ENCODE measurements around the gene NXPE4.
"Not testable (repeated sequence)": the region's sequence is repeated elsewhere in the genome, so short reads cannot be mapped to it uniquely, and the experiment has no call there.

Gene NXPE4

DNA sequence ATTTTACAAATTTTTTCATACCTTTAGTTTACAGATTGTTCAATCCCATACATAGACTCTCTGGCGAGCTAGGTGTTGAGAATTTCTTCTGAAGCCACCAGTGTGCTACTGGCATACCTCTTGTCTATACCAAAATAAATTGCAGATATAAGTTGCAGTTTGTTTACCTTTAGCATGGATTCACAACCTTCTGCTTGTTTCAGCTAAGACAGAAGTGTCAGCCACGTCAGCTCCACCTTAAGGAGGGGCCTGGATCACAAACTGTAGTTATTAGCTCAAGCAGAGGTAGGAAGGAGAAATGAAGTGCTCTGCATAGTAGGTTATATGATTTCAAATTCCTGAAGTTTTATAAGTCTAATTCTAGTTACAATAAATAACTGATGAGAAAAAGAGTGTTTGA is at the start of gene NXPE4:
Gene NXPE4 (minus strand): TSS at position 216 of the 400 bp plus-strand sequence. CDS start 1,027 bp downstream, outside the sequence.
- DNase-seq, result no peak

DNA sequence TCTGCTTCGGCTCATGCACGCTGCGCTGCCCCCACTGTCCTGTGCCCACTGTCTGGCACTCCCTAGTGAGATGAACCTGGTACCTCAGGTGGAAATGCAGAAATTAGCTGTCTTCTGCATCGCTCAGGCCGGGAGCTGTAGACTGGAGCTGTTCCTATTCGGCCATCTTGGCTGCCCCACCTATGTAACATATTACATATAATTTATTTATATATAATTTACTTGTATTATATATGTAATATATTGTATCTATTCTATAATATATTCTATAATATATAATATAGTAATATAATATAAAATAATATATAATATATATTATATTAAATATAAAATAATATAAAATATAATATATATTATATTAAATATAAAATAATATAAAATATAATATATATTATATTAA is 43.9 kb upstream of the NXPE4 start:
- not testable (repeated sequence) for DNase-seq

DNA sequence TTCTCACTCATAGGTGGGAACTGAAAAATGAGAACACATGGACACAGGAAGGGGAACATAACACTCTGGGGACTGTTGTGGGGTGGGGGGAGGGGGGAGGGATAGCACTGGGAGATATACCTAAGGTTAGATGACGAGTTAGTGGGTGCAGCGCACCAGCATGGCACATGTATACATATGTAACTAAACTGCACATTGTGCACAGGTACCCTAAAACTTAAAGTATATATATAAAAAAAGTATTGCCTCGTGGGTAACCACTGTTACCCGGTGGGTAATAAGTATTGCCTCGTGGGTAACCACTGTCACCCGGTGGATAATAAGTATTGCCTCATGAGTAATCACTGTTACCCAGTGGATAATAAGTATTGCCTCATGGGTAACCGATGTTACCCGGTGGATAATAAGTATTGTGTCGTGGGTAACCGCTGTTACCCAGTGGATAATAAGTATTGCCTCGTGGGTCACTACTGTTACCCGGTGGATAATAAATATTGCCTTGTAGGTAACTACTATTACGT is 35.9 kb upstream of the NXPE4 start:
- not testable (repeated sequence) for DNase-seq

- no peak for DNase-seq
Observed at GRCh38 chr11:114625294-114625693, 29.7 kb upstream of the NXPE4 start.

GRCh38 chr11:114624455-114625207 is 29.0 kb upstream of the NXPE4 start:
- DNase-seq, result no peak

- no peak for DNase-seq
Observed at GRCh38 chr11:114623720-114624119, 28.1 kb upstream of the NXPE4 start.

DNA sequence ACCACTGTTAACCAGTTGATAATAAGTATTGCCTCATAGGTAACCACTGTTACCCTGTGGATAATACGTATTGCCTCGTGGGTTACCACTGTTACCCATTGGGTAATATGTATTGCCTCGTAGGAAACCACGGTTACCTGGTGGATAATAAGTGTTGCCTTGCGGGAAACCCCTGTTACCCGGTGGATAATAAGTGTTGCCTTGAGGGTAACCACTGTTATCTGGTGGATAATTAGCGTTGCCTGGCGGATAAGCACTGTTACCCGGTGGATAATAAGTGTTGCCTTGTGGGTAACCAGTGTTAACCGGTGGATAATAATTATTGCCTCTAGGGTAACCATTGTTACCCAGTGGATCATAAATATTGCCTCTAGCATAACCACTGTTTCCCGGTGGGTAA is 27.3 kb upstream of the NXPE4 start:
- DNase-seq, result no peak

DNA sequence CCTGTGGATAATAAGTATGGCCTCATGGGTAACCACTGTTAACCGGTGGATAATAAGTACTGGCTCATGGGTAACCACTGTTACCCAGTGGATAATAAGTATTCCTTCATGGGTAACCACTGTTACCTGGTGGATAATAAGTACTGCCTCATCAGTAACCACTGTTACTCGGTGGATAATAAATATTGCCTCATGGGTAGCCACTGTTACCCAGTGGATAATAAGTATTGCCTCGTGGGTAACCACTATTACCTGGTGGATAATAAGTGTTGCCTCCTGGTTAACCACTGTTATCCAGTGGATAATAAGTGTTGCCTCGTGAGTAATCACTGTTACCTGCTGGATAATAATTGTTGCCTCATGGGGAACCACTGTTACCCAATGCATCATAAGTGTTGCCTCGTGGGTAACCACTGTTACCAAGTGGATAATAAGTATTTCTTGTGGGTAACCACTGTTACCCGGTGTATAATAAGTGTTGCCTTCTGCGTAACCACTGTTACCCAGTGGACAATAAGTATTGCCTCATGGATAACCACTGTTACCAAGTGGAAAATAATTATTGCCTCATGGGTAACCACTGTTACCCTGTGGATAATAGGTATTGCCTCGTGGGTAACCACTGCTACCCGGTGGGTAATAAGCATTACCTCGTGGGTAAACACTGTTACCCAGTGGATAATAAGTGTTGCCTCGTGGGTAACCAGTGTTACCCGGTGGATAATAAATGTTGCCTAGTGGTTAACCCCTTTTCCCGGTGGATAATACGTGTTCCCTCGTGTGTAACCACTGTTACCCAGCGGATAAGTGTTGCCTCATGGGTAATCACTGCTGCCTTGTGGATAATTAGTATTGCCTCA is 26.6 kb upstream of the NXPE4 start:
- no peak for DNase-seq

- no peak for DNase-seq
Observed at GRCh38 chr11:114621072-114621471, 25.5 kb upstream of the NXPE4 start.

DNA sequence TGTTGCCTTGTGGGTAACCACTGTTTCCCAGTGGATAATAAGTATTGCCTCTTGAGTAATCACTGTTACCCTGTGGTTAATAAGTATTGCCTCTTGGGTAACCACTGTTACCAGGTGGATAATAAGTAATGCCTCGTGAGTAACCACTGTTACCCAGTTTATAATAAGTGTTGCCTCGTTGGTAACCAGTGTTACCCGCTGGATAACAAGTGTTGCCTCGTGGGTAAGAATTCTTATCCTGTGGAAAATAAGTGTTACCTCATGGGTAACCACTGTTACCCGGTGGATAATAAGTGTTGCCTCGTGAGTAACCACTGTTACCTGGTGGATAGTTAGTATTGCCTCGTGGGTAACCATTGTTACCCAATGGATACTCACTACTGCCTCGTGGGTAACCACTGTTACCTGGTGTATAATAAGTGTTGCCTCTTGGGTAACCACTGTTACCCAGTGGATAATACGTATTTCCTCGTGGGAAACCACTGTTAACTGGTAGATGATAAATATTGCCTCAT is 24.1 kb upstream of the NXPE4 start:
- DNase-seq, result no peak

DNA sequence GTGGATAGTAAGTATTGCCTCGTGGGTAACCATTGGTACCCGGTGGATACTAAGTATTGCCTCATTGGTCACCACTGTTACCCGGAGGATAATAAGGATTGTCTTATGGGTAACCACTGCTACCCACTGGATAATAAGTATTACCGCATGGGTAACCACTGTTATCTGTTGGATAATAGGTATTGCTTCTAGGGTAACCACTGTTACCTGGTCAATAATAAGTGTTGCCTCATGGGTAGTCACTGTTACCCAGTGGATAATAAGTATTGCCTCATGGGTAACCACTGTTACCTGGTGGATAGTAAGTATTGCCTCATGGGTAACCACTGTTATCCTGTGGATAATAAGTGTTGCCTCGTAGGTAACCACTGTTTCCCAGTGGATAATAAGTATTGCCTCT is 22.6 kb upstream of the NXPE4 start:
- DNase-seq, result no peak

DNA sequence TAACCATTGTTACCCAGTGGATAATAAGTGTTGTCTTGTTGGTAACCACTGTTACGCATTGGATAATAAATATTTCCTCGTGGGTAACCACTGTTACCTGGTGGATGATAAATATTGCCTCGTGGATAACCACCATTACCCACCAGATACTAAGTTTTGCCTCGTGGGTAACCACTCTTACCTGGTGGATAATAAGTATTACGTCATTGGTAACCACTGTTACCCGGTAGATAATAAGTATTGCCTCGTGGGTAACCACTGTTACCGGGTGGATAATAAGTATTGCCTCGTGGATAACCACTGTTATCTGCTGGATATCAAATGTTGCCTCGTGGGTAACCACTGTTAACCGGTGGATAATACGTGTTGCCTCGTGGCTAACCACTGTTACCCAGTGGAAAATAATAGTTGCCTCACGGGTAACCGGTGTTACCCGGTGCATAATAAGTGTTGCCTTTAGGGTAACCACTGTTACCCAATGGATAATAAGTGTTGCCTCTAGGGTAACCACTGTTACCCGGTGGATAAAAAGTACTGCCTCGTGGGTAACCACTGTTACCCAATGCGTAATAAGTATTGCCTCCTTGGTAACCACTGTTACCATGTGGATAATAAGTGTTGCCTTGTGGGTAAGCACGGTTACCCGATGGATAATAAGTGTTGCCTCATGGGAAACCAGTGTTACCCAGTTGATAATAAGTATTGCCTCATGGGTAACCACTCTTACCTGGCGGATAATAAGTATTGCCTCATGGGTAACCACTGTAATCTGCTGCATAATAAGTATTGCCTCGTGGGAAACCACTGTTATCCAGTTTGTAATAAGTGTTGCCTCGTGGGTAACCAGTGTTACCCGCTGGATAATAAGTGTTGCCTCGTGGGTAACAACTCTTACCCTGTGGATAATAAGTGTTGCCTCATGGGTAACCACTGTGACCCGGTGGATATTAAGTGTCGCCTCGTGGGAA is 21.9 kb upstream of the NXPE4 start:
- DNase-seq, result no peak

DNA sequence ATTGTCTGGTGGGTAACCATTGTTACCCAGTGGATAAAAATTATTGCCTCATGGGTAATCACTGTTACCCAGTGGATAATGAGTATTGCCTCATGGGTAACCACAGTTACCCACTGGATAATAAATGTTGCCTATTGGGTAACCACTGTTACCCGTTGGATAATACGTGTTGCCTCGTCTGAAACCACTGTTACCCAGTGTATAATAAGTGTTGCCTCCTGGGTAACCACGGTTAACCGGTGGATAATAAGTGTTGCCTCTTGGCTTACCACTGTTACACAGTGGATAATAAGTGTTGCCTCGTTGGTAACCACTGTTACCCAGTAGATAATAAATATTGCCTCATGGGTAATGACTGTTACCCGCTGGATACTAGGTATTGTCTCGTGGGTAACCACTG is 20.9 kb upstream of the NXPE4 start:
- DNase-seq, result no peak

- no peak for DNase-seq
Observed at GRCh38 chr11:114615448-114616361, 20.1 kb upstream of the NXPE4 start.

GRCh38 chr11:114614127-114614720 is 18.6 kb upstream of the NXPE4 start:
- DNase-seq, result no peak

DNA sequence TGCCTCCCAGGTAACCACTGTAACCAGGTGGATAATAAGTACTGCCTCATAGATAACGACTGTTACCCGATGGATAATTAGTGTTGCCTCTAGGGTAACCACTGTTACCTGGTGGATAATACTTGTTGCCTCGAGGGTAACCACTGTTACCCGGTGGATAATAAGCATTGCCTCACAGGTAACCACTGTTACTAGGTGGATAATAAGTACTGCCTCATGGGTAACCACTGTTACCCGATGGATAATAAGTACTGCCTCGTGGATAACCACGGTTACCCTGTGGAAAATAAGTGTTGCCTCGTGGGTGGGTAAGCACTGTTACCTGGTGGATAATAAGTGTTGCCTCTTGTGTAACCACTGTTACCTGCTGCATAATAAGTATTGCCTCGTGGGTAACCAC is 17.5 kb upstream of the NXPE4 start:
- DNase-seq, result not testable (repeated sequence)

- DNase-seq, result no peak
Observed at GRCh38 chr11:114612686-114613085, 17.1 kb upstream of the NXPE4 start.

- DNase-seq, result not testable (repeated sequence)
Observed at GRCh38 chr11:114612199-114612598, 16.6 kb upstream of the NXPE4 start.

DNA sequence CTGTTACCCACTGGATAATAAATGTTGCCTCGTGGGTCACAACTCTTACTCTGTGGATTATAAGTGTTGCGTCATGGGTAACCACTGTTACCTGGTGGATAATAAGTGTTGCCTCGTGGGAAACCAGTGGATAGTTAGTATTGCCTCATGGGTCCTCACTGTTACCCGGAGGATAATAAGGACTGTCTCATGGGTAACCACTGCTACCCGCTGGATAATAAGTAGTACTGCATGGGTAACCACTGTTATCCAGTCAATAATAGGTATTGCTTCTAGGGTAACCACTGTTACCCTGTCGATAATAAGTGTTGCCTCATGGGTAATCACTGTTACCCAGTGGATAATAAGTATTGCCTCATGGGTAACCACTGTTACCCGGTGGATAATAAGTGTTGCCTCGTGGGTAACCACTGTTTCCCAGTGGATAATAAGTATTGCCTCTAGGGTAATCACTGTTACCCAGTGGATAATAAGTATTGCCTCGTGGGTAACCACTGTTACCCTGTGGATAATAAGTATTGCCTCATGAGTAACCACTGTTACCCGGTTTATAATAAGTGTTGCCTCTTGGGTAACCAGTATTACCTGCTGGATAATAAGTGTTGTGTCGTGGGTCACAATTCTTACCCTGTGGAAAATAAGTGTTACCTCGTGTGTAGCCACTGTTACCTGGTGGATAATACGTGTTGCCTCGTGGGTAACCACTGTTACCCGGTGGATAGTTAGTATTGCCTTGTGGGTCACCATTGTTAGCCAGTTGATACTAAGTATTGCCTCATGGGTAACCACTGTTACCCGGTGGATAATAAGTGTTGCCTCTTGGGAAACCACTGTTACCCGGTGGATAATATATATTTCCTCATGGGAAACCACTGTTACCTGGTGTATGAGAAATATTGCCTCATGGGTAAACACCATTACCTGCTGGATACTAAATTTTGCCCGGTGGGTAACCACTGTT is 15.7 kb upstream of the NXPE4 start:
- no peak for DNase-seq

DNA sequence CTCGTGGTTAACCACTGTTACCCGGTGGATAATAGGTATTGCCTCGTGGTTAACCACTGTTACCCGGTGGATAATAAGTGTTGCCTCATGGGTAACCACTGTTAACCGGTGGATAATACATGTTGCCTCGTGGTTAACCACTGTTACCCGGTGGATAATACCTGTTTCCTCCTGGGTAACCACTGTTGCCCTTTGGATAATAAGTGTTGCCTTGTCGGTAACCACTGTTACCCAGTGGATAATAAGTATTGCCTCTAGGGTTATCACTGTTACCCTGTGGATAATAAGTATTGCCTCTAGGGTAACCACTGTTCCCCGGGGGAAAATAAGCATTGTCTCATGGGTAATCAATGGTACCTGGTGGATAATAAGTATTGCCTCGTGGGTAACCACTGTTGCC is 15.0 kb upstream of the NXPE4 start:
- DNase-seq, result no peak

Measured in activated CD4-positive, CD25-positive, alpha-beta regulatory T cell treated with anti-CD3 and anti-CD28 coated beads, Interleukin-2, amount 50 U/mL, for 72 hours (primary cell).